GM12873 (cell line): ENCODE measurements around the gene TAF1C.

Source experiments
- TF ChIP-seq, protein P1 (sequence below): IDR thresholded peaks from 2 replicates; pipeline ENCODE4 v1.5.1; 2012; ENCODE audit warnings: low read depth, mild to moderate bottlenecking, moderate library complexity, low read length, control low read depth; ENCODE audit not compliant: insufficient read depth; ENCODE audit errors: missing control alignments

Gene TAF1C

DNA sequence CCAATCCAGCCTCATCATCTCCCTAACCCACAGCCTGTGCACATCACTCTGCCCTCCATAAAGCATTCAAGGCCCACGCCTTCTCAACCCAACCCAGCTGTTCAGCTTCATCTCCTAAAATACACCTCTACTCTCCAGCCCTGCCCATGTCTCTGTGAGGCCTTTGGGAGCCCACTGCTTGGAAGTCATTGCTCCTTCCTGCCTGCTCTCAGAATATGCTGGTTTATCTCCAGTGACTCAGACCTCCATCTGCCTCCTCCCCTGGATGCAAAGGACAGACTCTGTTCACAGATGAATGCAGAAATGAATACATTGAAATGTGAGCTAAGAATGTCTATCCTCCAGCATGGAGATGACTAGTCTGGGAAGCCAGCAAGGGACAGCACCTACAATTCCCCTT, 34.0 kb upstream of the TAF1C start:
- TF ChIP-seq, protein P1, sequence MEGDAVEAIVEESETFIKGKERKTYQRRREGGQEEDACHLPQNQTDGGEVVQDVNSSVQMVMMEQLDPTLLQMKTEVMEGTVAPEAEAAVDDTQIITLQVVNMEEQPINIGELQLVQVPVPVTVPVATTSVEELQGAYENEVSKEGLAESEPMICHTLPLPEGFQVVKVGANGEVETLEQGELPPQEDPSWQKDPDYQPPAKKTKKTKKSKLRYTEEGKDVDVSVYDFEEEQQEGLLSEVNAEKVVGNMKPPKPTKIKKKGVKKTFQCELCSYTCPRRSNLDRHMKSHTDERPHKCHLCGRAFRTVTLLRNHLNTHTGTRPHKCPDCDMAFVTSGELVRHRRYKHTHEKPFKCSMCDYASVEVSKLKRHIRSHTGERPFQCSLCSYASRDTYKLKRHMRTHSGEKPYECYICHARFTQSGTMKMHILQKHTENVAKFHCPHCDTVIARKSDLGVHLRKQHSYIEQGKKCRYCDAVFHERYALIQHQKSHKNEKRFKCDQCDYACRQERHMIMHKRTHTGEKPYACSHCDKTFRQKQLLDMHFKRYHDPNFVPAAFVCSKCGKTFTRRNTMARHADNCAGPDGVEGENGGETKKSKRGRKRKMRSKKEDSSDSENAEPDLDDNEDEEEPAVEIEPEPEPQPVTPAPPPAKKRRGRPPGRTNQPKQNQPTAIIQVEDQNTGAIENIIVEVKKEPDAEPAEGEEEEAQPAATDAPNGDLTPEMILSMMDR: no peak

DNA sequence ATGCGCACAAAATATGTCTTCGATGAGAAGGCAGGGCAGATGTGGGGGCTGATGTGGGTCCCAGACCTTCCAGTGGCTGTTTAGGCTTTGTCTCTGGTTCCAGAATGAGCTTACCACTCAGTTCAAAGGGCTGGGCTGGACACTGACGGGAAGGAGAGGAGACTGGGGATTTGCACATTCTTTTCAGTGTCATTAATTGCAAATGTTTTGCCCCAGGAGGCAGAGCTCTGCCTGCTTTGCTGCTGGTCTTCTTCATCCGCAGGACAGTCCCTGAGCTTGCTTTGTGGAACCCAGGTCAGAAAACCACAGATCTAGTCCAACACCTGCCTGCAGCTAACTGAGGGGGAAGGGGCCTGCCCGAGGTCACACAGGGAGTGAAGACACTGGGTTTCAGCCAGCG, 32.1 kb upstream of the TAF1C start:
- TF ChIP-seq, protein P1: no peak

DNA sequence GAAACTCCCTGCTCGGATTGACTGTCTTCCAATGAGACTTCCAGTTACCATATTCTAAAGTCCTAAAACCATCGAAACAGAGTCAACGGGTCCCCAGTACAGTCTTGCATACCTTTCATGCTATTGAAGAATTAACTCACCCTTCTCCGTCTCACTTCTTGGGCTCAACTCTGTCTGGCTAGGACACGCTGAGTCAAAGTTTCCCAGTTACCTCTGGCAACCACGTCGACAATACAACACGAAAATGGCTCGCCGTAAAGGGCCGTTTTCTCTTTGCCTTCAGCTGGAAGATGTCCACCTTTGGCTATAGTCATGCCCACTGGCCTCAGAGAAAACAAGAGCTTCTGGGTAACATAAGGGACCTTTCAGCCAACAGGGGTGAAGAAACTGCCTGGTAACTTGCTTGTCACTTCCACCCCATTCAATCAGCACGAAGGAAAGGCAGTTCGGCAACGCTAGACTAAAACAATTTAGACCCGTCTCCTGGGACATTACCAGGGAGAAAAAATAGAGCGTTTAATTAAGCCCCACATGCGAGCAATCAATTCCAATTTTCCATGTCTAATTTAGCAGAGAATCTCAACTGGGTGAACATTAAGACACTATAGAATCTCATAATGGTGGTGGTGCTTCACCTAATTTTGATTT, 31.4 kb upstream of the TAF1C start:
- TF ChIP-seq, protein P1: no peak

DNA sequence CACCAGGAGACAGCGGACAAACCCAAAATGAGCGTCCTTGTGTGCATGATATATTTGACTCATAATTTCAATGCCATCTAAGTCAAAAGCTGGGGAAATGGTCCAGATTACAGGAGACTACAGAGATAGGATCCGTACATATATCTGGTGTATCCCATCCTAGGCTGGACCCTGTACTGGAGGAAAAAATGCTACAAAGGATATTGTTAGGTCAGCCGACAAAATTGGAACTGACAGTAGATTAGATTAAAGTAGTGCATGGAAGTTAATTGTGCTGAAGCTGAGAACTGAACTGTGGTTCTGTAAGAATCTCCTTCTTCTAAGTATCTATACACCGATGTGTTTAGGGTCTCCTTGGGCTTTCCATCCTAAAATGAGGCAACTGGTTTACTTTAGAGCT, 28.7 kb upstream of the TAF1C start:
- TF ChIP-seq, protein P1: no peak

DNA sequence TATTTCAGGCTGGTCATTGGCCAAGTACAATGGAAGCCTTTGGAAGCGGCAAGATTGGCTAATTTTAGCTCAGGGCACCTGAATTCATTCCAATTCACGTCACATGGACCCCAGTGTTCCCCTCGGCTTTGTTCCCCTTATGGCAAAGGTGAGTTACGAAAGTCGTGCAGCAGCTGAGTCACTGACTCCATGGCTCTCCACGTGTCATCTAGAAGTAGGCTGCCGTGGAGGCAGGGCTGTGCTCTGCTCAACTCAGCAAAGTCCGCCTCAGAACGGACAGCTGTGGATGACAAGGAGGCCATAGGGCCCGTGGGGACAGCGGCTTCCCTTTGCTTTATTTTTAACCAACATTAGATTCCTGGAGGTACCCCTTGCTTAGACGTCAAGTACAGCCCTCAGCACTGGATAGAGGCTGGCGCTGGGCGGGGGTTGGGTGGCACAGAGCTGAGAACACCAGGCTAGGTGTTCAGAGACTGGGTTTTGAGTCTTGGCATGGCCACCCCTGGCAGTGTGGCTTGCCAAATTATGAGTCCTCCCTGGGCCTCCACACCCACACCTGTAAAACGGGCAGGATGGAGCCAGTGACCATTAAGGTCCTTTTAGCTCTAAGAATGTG, 27.7 kb upstream of the TAF1C start:
- TF ChIP-seq, protein P1: no peak

DNA sequence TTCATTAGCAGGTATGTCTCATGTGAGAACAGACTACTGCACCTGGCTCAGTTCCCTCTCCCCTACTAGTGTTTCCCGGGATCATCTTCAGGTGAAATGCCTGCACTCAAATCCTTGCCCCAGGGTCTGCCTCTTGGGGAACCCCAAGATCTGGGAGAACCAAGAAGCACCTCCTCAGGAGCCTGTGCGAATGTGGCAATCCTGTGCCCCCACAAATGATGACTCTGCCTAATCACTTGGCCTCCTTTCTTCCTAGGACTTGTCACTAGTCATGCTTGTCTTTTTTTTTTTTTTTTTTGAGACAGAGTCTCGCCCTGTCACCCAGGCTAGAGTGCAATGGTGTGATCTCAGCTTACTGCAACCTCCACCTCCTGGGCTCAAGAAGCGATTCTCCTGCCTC, 25.8 kb upstream of the TAF1C start:
- TF ChIP-seq, protein P1: no peak

DNA sequence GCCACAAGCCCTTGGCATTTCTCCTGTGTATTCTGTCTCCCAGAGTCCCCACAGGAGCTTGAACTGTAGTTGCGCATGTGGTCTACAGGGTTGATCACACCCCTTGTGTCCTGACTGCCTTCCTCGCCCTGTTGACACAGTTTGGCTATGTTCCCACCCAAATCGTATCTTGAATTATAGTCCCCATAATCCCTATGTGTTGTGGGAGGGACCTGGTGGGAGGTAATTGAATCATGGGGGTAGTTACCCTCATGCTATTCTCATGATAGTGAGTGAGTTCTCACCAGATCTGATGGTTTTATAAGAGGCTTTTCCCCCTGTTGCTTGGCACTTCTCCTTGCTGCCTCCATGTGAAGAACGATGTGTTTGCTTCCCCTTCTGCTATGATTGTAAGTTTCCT, 25.3 kb upstream of the TAF1C start:
- TF ChIP-seq, protein P1: no peak
